OCI-LY7 (cell line): ENCODE results near the gene SLC6A4.

Source experiments
- EZH2phosphoT487 ChIP-seq: fragments of 200-600 bp; sonication (generic); IDR thresholded peaks from 2 replicates; pipeline ENCODE4 v1.6.1; 2018; ENCODE audit warnings: low read depth, borderline replicate concordance, mild to moderate bottlenecking, mixed run types, antibody characterized with exemption, low read length, moderate library complexity, mixed read lengths
- TF ChIP-seq, protein P1 (sequence below): fragments of 200-600 bp; sonication (generic); conservative IDR thresholded peaks from 2 replicates; pipeline ENCODE4 v1.5.1; 2014; ENCODE audit warnings: mild to moderate bottlenecking, antibody characterized with exemption, low read length, moderate library complexity, mixed read lengths

DNA sequence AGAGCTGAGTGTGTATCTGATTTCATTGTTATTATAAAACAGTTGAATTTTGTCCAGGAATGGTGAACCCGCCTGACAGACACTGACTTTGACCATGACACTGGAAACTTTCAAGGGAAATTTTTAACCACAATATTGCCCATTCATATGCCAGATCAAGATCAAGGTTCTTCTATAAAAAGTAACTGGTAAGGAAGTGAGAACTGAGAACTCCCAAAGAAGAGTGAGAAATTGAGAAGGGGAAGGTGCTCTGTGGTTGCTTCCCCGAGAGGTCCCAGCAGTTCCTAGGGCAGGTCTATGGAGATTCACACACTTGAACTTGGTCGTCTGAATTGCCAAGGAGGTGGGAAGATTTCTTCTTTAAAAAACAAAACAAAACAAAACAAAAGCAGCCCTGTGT, 27.3 kb downstream of the SLC6A4 start:
- TF ChIP-seq, protein P1, sequence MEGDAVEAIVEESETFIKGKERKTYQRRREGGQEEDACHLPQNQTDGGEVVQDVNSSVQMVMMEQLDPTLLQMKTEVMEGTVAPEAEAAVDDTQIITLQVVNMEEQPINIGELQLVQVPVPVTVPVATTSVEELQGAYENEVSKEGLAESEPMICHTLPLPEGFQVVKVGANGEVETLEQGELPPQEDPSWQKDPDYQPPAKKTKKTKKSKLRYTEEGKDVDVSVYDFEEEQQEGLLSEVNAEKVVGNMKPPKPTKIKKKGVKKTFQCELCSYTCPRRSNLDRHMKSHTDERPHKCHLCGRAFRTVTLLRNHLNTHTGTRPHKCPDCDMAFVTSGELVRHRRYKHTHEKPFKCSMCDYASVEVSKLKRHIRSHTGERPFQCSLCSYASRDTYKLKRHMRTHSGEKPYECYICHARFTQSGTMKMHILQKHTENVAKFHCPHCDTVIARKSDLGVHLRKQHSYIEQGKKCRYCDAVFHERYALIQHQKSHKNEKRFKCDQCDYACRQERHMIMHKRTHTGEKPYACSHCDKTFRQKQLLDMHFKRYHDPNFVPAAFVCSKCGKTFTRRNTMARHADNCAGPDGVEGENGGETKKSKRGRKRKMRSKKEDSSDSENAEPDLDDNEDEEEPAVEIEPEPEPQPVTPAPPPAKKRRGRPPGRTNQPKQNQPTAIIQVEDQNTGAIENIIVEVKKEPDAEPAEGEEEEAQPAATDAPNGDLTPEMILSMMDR = no peak
- TF ChIP-seq EZH2phosphoT487 = no peak
